GM19372 (cell line): ENCODE measurements around the gene ZNF787.

Experiments
- ATAC-seq: cut with Tn5 transposase; IDR thresholded peaks from one replicate; pipeline ENCODE4 v1.9.1; 2021; ENCODE audit warnings: mild to moderate bottlenecking, low read depth, moderate library complexity; ENCODE audit not compliant: unreplicated experiment

Gene ZNF787

GRCh38 chr19:56123266-56123891, 2.3 kb upstream of the ZNF787 start:
- ATAC-seq = no peak

- ATAC-seq = peak; percentile 32
Observed at GRCh38 chr19:56120371-56121179, 520 bp downstream of the ZNF787 start.

- no peak for ATAC-seq
Observed at GRCh38 chr19:56120002-56120370, 1.1 kb downstream of the ZNF787 start.

- no peak for ATAC-seq
Observed at GRCh38 chr19:56119582-56119978, 1.5 kb downstream of the ZNF787 start.

- ATAC-seq = no peak
Observed at GRCh38 chr19:56118666-56119581, 2.2 kb downstream of the ZNF787 start.

- ATAC-seq = no peak
Observed at GRCh38 chr19:56117889-56118288, 3.2 kb downstream of the ZNF787 start.

- ATAC-seq = no peak
Observed at GRCh38 chr19:56117376-56117884, 3.7 kb downstream of the ZNF787 start.

- no peak for ATAC-seq
Observed at GRCh38 chr19:56116606-56117005, 4.5 kb downstream of the ZNF787 start.

- no peak for ATAC-seq
Observed at GRCh38 chr19:56115490-56115889, 5.6 kb downstream of the ZNF787 start.

- no peak for ATAC-seq
Observed at GRCh38 chr19:56114778-56115110, 6.4 kb downstream of the ZNF787 start.

- ATAC-seq = no peak
Observed at GRCh38 chr19:56114051-56114777, 6.9 kb downstream of the ZNF787 start.

GRCh38 chr19:56113074-56113632, 7.9 kb downstream of the ZNF787 start:
- no peak for ATAC-seq

GRCh38 chr19:56112313-56112709, 8.8 kb downstream of the ZNF787 start:
- no peak for ATAC-seq

- no peak for ATAC-seq
Observed at GRCh38 chr19:56111601-56112312, 9.3 kb downstream of the ZNF787 start.

- ATAC-seq = no peak
Observed at GRCh38 chr19:56110515-56111448, 10.3 kb downstream of the ZNF787 start.

- no peak for ATAC-seq
Observed at GRCh38 chr19:56109226-56109625, 11.9 kb downstream of the ZNF787 start.

GRCh38 chr19:56108447-56109195, 12.5 kb downstream of the ZNF787 start:
- no peak for ATAC-seq
